H9 (cell line): ENCODE measurements around the gene FRAS1. TPM values are rescaled to one million over a fixed set of nuclear protein-coding genes. Genes with fewer than 3 reads are reported as not detected.

Experiments
- DNase-seq: peaks from one replicate; pipeline ENCODE4 v3.0.0-alpha.2; 2017
- H2AFZ ChIP-seq: one replicate; pipeline ENCODE4 v1.6.1; 2013; ENCODE audit warnings: mild to moderate bottlenecking, low read length, control low read depth, moderate library complexity
- H2AK5ac ChIP-seq: 2 replicates; pipeline ENCODE4 v1.6.1; 2013; ENCODE audit warnings: low read length, control low read depth, mixed read lengths; ENCODE audit not compliant: insufficient read length
- H2BK120ac ChIP-seq: one replicate; pipeline ENCODE4 v1.6.1; 2013; ENCODE audit warnings: low read depth, mild to moderate bottlenecking, low read length, control low read depth, inconsistent platforms; ENCODE audit not compliant: poor library complexity, severe bottlenecking
- H2BK12ac ChIP-seq: 2 replicates; pipeline ENCODE4 v1.6.1; 2013; ENCODE audit warnings: low read length, control low read depth, mixed read lengths, low read depth; ENCODE audit not compliant: insufficient read length
- H2BK15ac ChIP-seq: 2 replicates; pipeline ENCODE4 v1.6.1; 2013; ENCODE audit warnings: low read depth, low read length, control low read depth
- H2BK20ac ChIP-seq: one replicate; pipeline ENCODE4 v1.6.1; 2013; ENCODE audit warnings: low read depth, mild to moderate bottlenecking, low read length, control low read depth, inconsistent platforms; ENCODE audit not compliant: poor library complexity, severe bottlenecking
- H2BK5ac ChIP-seq: 2 replicates; pipeline ENCODE4 v1.6.1; 2013; ENCODE audit warnings: low read length, control low read depth, mixed read lengths; ENCODE audit not compliant: insufficient read length
- H3K14ac ChIP-seq: 2 replicates; pipeline ENCODE4 v1.6.1; 2013; ENCODE audit warnings: low read length, control low read depth; ENCODE audit not compliant: insufficient read depth
- H3K18ac ChIP-seq: 2 replicates; pipeline ENCODE4 v1.6.1; 2013; ENCODE audit warnings: low read depth, mild to moderate bottlenecking, mixed read lengths, low read length, control low read depth; ENCODE audit not compliant: insufficient read length
- H3K23ac ChIP-seq: 2 replicates; pipeline ENCODE4 v1.6.1; 2013; ENCODE audit warnings: low read length, control low read depth, mixed read lengths, low read depth; ENCODE audit not compliant: insufficient read length
- H3K23me2 ChIP-seq: 2 replicates; pipeline ENCODE4 v1.6.1; 2013; ENCODE audit warnings: low read depth, mild to moderate bottlenecking, mixed read lengths, low read length, control low read depth; ENCODE audit not compliant: insufficient read length, poor library complexity, severe bottlenecking
- H3K27ac ChIP-seq: 2 replicates; pipeline ENCODE4 v1.5.1; 2013; ENCODE audit warnings: low read length, control low read depth, mixed read lengths, low read depth; ENCODE audit not compliant: insufficient read length
- H3K27me3 ChIP-seq: 2 replicates; pipeline ENCODE4 v1.6.1; 2013; ENCODE audit warnings: low read length, control low read depth, inconsistent platforms; ENCODE audit not compliant: insufficient read depth
- H3K4ac ChIP-seq: 2 replicates; pipeline ENCODE4 v1.6.1; 2013; ENCODE audit warnings: low read depth, mild to moderate bottlenecking, control low read depth, inconsistent platforms, low read length, moderate library complexity
- H3K4me1 ChIP-seq: 2 replicates; pipeline ENCODE4 v1.6.1; 2013; ENCODE audit warnings: low read length, control low read depth, inconsistent platforms; ENCODE audit not compliant: insufficient read depth
- H3K4me2 ChIP-seq: 2 replicates; pipeline ENCODE4 v1.6.1; 2013; ENCODE audit warnings: low read length, control low read depth, mixed read lengths; ENCODE audit not compliant: insufficient read length, insufficient read depth
- H3K56ac ChIP-seq: 2 replicates; pipeline ENCODE4 v1.6.1; 2013; ENCODE audit warnings: low read depth, mild to moderate bottlenecking, mixed read lengths, low read length, control low read depth; ENCODE audit not compliant: insufficient read length
- H3K79me1 ChIP-seq: 2 replicates; pipeline ENCODE4 v1.6.1; 2013; ENCODE audit warnings: low read depth, mild to moderate bottlenecking, moderate library complexity, low read length, control low read depth, inconsistent platforms; ENCODE audit not compliant: insufficient read depth, poor library complexity, severe bottlenecking
- H3K79me2 ChIP-seq: 2 replicates; pipeline ENCODE4 v1.6.1; 2013; ENCODE audit warnings: low read length, control low read depth, inconsistent platforms; ENCODE audit not compliant: insufficient read depth
- H3K9ac ChIP-seq: 2 replicates; pipeline ENCODE4 v1.6.1; 2013; ENCODE audit warnings: low read length, control low read depth, mixed read lengths; ENCODE audit not compliant: insufficient read length; ENCODE audit errors: extremely low read depth
- H3K9me3 ChIP-seq: one replicate; pipeline ENCODE4 v1.6.1; 2013; ENCODE audit warnings: low read depth, low read length, inconsistent platforms; ENCODE audit not compliant: control insufficient read depth
- H3T11ph ChIP-seq: one replicate; pipeline ENCODE4 v1.6.1; 2013; ENCODE audit warnings: mild to moderate bottlenecking, low read length, control low read depth, inconsistent platforms
- H4K20me1 ChIP-seq: one replicate; pipeline ENCODE4 v1.6.1; 2013; ENCODE audit not compliant: control insufficient read depth, insufficient read length, insufficient read depth
- H4K5ac ChIP-seq: 2 replicates; pipeline ENCODE4 v1.6.1; 2013; ENCODE audit warnings: low read depth, mild to moderate bottlenecking, mixed read lengths, low read length, control low read depth; ENCODE audit not compliant: insufficient read length
- H4K8ac ChIP-seq: replicated peaks from 2 replicates; pipeline ENCODE4 v1.6.1; 2013; ENCODE audit warnings: low read length, control low read depth, mixed read lengths, low read depth; ENCODE audit not compliant: insufficient read length
- H4K91ac ChIP-seq: 2 replicates; pipeline ENCODE4 v1.6.1; 2013; ENCODE audit warnings: low read depth, mild to moderate bottlenecking, moderate library complexity, mixed read lengths, low read length, control low read depth; ENCODE audit not compliant: insufficient read length
- H3K27ac Mint-ChIP-seq, 3 experiments: 2 replicates in 2 of 3; 3 replicates in 1 of 3; pipeline ENCODE4 v1.8.0; 2020 to 2021; ENCODE audit warnings: mixed read lengths in 3 of 3, mild to moderate bottlenecking in 1 of 3, moderate library complexity in 1 of 3
- H3K27me3 Mint-ChIP-seq: 2 replicates; pipeline ENCODE4 v1.8.0; 2021; ENCODE audit warnings: low read depth, mild to moderate bottlenecking, moderate library complexity, mixed read lengths
- H3K36me3 Mint-ChIP-seq, 3 experiments: 2 replicates in 2 of 3; 3 replicates in 1 of 3; pipeline ENCODE4 v1.8.0; 2020 to 2021; ENCODE audit warnings: low read depth in 3 of 3, mixed read lengths in 3 of 3; ENCODE audit not compliant: insufficient read depth in 1 of 3
- H3K4me1 Mint-ChIP-seq, 2 experiments: 2 replicates each; pipeline ENCODE4 v1.8.0; 2020; ENCODE audit warnings: mixed read lengths in 2 of 2
- H3K4me3 Mint-ChIP-seq, 2 experiments: 2 replicates in 1 of 2; 3 replicates in 1 of 2; pipeline ENCODE4 v1.8.0; 2020 to 2021; ENCODE audit warnings: mild to moderate bottlenecking in 2 of 2, mixed read lengths in 2 of 2, moderate library complexity in 1 of 2
- H3K9me3 Mint-ChIP-seq, 2 experiments: 2 replicates in 1 of 2; 3 replicates in 1 of 2; pipeline ENCODE4 v1.8.0; 2020; ENCODE audit warnings: mild to moderate bottlenecking in 2 of 2, mixed read lengths in 2 of 2, moderate library complexity in 1 of 2
- CTCF ChIP-seq: fragments of 200-600 bp; sonication (generic); conservative IDR thresholded peaks from 3 replicates; pipeline ENCODE4 v1.8.0; 2021; ENCODE audit warnings: antibody characterized with exemption, mild to moderate bottlenecking
- WGBS: extraction: QIAGEN DNeasy Blood & Tissue Kit; methylation state at CpG from one replicate; pipeline ENCODE4 v1.1.7; 2013; ENCODE audit warnings: missing lambda C conversion rate, low lambda C conversion rate, mixed read lengths; ENCODE audit not compliant: insufficient read length; ENCODE audit errors: extremely low coverage; 5-methylcytosine and 5-hydroxymethylcytosine counted together
- total RNA-seq: library from RNA; stranded (reverse); gene quantifications from 2 replicates; pipeline ENCODE4 v1.2.1, GENCODE V29; 2021

FRAS1 gene
- total RNA-seq, 1 experiment from 2014 or later: 58.5 TPM

GRCh38 chr4:78185117-78185516, 128.0 kb downstream of the FRAS1 start:
- H3K4me3 Mint-ChIP-seq: no peak overlapping the region
- H3K4me1 Mint-ChIP-seq: peaks cover 9 to 19% of the 10 kb centered on the region in 2 experiments
- no peaks in the 10 kb centered on the region for H3K27me3 Mint-ChIP-seq
- WGBS: no CpG with 5 or more reads among the region's 2 CpGs
- Histone ChIP-seq H3K4me2 (no peak overlapping the region), H2BK12ac (no peak overlapping the region), H2BK20ac (no peak overlapping the region), H3K56ac (no peak overlapping the region), H3K79me1 (peaks cover 3% of the 10 kb centered on the region), H4K20me1 (no peaks in the 10 kb centered on the region), H3K18ac (no peak overlapping the region), H4K5ac (no peak overlapping the region), H3K9ac (no peak overlapping the region), H3K4me1 (no peaks in the 10 kb centered on the region; the same call in 1 of the 2 replicates), H3K79me2 (peaks cover 5% of the 10 kb centered on the region; the same call in 1 of the 2 replicates), H3K27ac (no peak overlapping the region), H3T11ph (no peak overlapping the region), H2BK120ac (no peak overlapping the region), H3K23me2 (no peaks in the 10 kb centered on the region), H2BK15ac (no peak overlapping the region), H2AFZ (no peak overlapping the region), H3K14ac (no peak overlapping the region), H3K4ac (no peak overlapping the region), H3K9me3 (no peaks in the 10 kb centered on the region), H2AK5ac (no peak overlapping the region), H3K27me3 (no peaks in the 10 kb centered on the region), H4K91ac (no peak overlapping the region), H4K8ac (no peak overlapping the region), H3K23ac (no peak overlapping the region), H2BK5ac (no peak overlapping the region)
- no peak for TF ChIP-seq CTCF
- H3K36me3 Mint-ChIP-seq: peaks cover 10 to 12% (median 11%) of the 10 kb centered on the region in 3 experiments; a peak in 6 of 7 replicates
- H3K9me3 Mint-ChIP-seq: no peaks in the 10 kb centered on the region
- DNase-seq: no peak
- H3K27ac Mint-ChIP-seq: 0 out of 7 replicates have a peak overlapping the region, but pooled peaks of 1 of the 3 experiments have one; percentile 6
